Mesothelial cell of epicardium (in vitro differentiated cells): ENCODE results near the gene TECPR1. TPM values are rescaled to one million over a fixed set of nuclear protein-coding genes. Genes with fewer than 3 reads are reported as not detected.

Experiments used
- DNase-seq, 2 experiments: peaks; one replicate each; pipeline ENCODE4 v3.0.0; 2021; ENCODE audit warnings: low spot score in 2 of 2; ENCODE audit not compliant: unreplicated experiment in 2 of 2
- H3K27ac Mint-ChIP-seq: 2 replicates; pipeline ENCODE4 v1.8.0; 2021; ENCODE audit warnings: mixed read lengths
- H3K27me3 Mint-ChIP-seq: 2 replicates; pipeline ENCODE4 v1.8.0; 2021; ENCODE audit warnings: low read depth, mixed read lengths
- H3K36me3 Mint-ChIP-seq: 2 replicates; pipeline ENCODE4 v1.8.0; 2021; ENCODE audit warnings: mixed read lengths
- H3K4me1 Mint-ChIP-seq: 2 replicates; pipeline ENCODE4 v1.8.0; 2021; ENCODE audit warnings: mixed read lengths
- H3K4me3 Mint-ChIP-seq: 2 replicates; pipeline ENCODE4 v1.8.0; 2021; ENCODE audit warnings: mild to moderate bottlenecking, moderate library complexity, mixed read lengths
- H3K9me3 Mint-ChIP-seq: 2 replicates; pipeline ENCODE4 v1.8.0; 2021; ENCODE audit warnings: mixed read lengths
- CTCF ChIP-seq: fragments of 200-600 bp; sonication (generic); IDR thresholded peaks from one replicate; pipeline ENCODE4 v1.5.0; 2021; ENCODE audit warnings: antibody characterized with exemption; ENCODE audit not compliant: unreplicated experiment
- total RNA-seq: library from RNA; stranded (reverse); gene quantifications from 3 replicates; pipeline ENCODE4 v1.2.1, GENCODE V29; 2021

TECPR1 gene
- total RNA-seq, 1 donor from 2014 or later: 38.0 TPM

- Mint-ChIP-seq H3K4me1 (no peaks in the 10 kb centered on the region), H3K4me3 (no peak overlapping the region), H3K27ac (no peak overlapping the region), H3K36me3 (peaks cover 43% of the 10 kb centered on the region), H3K9me3 (peaks cover 7% of the 10 kb centered on the region), H3K27me3 (no peaks in the 10 kb centered on the region)
- no peak for TF ChIP-seq CTCF
- no peak for DNase-seq
Measured at GRCh38 chr7:98194186-98194585, 57.8 kb downstream of the TECPR1 start.

DNA sequence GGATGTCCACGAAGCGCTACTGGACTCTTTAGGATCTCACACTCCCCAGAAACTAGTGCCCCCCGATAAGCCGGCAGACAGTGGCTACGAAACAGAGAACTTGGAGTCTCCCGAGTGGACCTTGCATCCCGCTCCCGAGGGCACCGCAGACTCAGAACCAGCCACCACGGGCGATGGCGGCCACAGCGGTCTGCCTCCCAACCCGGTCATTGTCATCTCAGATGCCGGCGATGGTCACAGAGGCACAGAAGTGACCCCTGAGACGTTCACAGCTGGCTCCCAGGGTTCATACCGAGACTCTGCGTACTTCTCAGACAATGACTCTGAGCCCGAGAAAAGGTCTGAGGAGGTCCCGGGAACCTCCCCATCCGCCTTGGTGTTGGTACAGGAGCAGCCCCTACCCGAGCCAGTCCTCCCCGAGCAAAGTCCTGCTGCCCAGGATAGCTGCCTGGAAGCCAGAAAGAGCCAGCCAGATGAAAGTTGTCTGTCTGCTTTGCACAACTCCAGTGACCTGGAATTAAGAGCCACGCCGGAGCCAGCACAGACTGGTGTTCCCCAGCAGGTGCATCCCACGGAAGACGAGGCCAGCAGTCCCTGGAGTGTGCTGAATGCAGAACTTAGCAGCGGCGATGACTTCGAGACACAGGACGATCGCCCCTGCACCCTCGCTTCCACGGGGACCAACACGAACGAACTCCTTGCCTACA lies 58.4 kb downstream of the TECPR1 start:
- no peak overlapping the region for H3K27ac Mint-ChIP-seq
- DNase-seq: no peak
- no peaks in the 10 kb centered on the region for H3K4me1 Mint-ChIP-seq
- H3K27me3 Mint-ChIP-seq: no peaks in the 10 kb centered on the region
- H3K36me3 Mint-ChIP-seq: peaks cover 45% of the 10 kb centered on the region
- H3K4me3 Mint-ChIP-seq: no peak overlapping the region
- peaks cover 8% of the 10 kb centered on the region for H3K9me3 Mint-ChIP-seq
- no peak for TF ChIP-seq CTCF

DNA sequence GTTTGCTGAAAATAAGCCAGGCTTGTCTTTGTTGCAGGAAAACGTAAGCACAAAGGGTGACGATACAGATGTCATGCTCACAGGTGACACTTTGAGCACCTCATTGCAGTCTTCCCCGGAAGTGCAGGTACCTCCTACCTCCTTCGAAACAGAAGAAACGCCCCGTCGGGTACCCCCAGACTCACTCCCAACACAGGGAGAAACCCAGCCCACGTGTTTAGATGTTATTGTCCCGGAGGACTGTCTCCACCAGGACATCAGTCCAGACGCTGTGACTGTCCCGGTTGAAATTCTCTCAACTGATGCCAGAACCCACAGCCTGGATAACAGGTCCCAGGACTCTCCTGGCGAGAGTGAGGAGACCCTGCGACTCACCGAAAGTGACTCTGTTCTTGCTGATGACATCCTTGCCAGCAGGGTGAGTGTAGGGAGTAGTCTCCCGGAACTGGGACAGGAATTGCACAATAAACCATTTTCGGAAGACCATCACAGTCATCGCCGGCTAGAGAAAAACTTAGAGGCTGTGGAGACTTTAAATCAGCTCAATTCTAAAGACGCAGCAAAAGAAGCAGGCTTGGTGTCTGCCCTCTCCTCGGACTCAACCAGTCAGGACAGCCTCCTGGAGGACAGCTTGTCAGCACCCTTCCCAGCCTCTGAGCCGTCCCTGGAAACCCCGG lies 59.1 kb downstream of the TECPR1 start:
- no peak overlapping the region for H3K4me3 Mint-ChIP-seq
- peaks cover 13% of the 10 kb centered on the region for H3K9me3 Mint-ChIP-seq
- H3K27ac Mint-ChIP-seq: no peak overlapping the region
- peaks cover 47% of the 10 kb centered on the region for H3K36me3 Mint-ChIP-seq
- no peak for TF ChIP-seq CTCF
- H3K4me1 Mint-ChIP-seq: no peaks in the 10 kb centered on the region
- no peaks in the 10 kb centered on the region for H3K27me3 Mint-ChIP-seq
- no peak for DNase-seq

GRCh38 chr7:98191668-98192431 lies 60.2 kb downstream of the TECPR1 start:
- Mint-ChIP-seq H3K4me1 (no peaks in the 10 kb centered on the region), H3K4me3 (no peak overlapping the region), H3K27ac (no peak overlapping the region), H3K36me3 (peaks cover 51% of the 10 kb centered on the region), H3K9me3 (peaks cover 14% of the 10 kb centered on the region), H3K27me3 (no peaks in the 10 kb centered on the region)
- TF ChIP-seq CTCF: no peak
- no peak for DNase-seq

- H3K36me3 Mint-ChIP-seq: peaks cover 49% of the 10 kb centered on the region
- peaks cover 14% of the 10 kb centered on the region for H3K9me3 Mint-ChIP-seq
- no peak for DNase-seq
- no peak for TF ChIP-seq CTCF
- no peak overlapping the region for H3K4me3 Mint-ChIP-seq
- H3K27ac Mint-ChIP-seq: no peak overlapping the region
- H3K4me1 Mint-ChIP-seq: no peaks in the 10 kb centered on the region
- H3K27me3 Mint-ChIP-seq: no peaks in the 10 kb centered on the region
Measured at GRCh38 chr7:98189559-98189958, 62.5 kb downstream of the TECPR1 start.
